ENCODE measurements around the gene ZSWIM4. TPM values are rescaled to one million over a fixed set of nuclear protein-coding genes. Genes with fewer than 3 reads are reported as not detected.

Gene ZSWIM4
- total and polyA plus RNA-seq, 2 of the 13 experiments (the other 11 are each of a cell fraction or from before 2014, with no cell fraction given) = 0.33 to 0.86 TPM

DNA sequence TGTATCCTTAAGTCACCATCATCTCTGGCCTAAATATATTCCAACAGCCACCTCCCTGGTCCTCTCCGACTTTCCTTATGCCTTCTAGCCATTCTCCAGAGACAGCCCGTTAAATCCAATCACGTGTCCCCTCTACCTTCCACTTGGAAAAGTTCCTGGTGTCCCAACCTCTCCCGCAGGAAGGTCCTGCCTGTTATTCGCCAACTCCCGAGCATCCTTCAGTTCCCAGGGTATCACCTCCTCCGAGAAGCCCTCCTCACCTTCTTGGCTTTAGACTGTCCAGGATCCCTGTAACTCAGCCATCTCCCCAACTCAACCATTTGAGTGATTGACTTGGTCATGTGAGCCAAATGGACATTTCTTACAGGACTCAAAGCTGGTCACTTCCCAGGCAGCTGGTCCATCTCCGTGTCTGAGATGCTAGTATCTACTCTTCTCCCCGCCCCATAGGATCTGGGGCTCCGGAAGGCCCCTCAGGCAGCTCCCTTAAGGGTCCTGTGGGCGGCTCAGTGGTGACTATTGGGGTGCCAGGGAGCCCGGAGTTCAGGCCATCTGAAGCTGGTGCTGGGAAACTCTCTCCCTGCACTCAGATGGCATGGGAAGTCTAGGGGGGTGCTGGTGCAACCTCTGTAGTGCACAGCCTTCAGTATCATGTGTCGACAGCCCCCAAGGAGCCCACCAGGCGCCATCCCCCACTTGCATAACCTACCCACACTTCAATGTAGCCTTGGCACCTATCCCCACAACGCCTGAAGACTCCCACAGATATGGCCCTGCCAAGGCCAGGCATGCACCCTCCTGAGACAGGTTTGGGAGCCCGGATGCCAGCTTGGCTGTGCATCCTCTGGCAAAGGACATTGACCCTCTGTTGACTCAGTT lies 53.8 kb downstream of the ZSWIM4 start (continued):
- TF ChIP-seq, protein P1, sequence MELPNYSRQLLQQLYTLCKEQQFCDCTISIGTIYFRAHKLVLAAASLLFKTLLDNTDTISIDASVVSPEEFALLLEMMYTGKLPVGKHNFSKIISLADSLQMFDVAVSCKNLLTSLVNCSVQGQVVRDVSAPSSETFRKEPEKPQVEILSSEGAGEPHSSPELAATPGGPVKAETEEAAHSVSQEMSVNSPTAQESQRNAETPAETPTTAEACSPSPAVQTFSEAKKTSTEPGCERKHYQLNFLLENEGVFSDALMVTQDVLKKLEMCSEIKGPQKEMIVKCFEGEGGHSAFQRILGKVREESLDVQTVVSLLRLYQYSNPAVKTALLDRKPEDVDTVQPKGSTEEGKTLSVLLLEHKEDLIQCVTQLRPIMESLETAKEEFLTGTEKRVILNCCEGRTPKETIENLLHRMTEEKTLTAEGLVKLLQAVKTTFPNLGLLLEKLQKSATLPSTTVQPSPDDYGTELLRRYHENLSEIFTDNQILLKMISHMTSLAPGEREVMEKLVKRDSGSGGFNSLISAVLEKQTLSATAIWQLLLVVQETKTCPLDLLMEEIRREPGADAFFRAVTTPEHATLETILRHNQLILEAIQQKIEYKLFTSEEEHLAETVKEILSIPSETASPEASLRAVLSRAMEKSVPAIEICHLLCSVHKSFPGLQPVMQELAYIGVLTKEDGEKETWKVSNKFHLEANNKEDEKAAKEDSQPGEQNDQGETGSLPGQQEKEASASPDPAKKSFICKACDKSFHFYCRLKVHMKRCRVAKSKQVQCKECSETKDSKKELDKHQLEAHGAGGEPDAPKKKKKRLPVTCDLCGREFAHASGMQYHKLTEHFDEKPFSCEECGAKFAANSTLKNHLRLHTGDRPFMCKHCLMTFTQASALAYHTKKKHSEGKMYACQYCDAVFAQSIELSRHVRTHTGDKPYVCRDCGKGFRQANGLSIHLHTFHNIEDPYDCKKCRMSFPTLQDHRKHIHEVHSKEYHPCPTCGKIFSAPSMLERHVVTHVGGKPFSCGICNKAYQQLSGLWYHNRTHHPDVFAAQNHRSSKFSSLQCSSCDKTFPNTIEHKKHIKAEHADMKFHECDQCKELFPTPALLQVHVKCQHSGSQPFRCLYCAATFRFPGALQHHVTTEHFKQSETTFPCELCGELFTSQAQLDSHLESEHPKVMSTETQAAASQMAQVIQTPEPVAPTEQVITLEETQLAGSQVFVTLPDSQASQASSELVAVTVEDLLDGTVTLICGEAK (IDR thresholded peaks at IDR 0.05) = no peak
- TF ChIP-seq, protein P1 (CRISPR knock-in tag; IDR thresholded peaks at IDR 0.05) = no peak
- TF ChIP-seq, protein P2, sequence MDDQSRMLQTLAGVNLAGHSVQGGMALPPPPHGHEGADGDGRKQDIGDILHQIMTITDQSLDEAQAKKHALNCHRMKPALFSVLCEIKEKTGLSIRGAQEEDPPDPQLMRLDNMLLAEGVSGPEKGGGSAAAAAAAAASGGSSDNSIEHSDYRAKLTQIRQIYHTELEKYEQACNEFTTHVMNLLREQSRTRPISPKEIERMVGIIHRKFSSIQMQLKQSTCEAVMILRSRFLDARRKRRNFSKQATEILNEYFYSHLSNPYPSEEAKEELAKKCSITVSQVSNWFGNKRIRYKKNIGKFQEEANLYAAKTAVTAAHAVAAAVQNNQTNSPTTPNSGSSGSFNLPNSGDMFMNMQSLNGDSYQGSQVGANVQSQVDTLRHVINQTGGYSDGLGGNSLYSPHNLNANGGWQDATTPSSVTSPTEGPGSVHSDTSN (CRISPR knock-in tag; IDR thresholded peaks at IDR 0.05; ENCODE audit: borderline replicate concordance) = no peak
- TF ChIP-seq NR2F2 (IDR thresholded peaks at IDR 0.05; ENCODE audit: borderline replicate concordance, low read depth) (no peak), ZNF354B (CRISPR knock-in tag; IDR thresholded peaks at IDR 0.05) (no peak)
